Mucosa of gallbladder (tissue), 1 donor: ENCODE results near the gene BUD13. TPM values are rescaled to one million over a fixed set of nuclear protein-coding genes. Genes with fewer than 3 reads are reported as not detected.

Experiments used
- DNase-seq: peaks from one replicate; pipeline ENCODE4 v3.0.0-alpha.2; 2020; ENCODE audit warnings: low spot score
- total RNA-seq: library from RNA; stranded (reverse); gene quantifications from one replicate; pipeline ENCODE4 v1.2.1, GENCODE V29; 2021
- donor health status: DM: no; HTN: no; CAD: no.

Gene BUD13
- total RNA-seq, 1 donor from 2014 or later: 14.0 TPM

GRCh38 chr11:116750070-116750718, 22.6 kb downstream of the BUD13 start:
- DNase-seq: no peak

GRCh38 chr11:116742104-116742503, 30.7 kb downstream of the BUD13 start:
- DNase-seq: no peak

GRCh38 chr11:116740741-116741140, 32.0 kb downstream of the BUD13 start:
- no peak for DNase-seq

GRCh38 chr11:116738975-116739374, 33.8 kb downstream of the BUD13 start:
- no peak for DNase-seq

GRCh38 chr11:116736763-116737162, 36.0 kb downstream of the BUD13 start:
- no peak for DNase-seq

GRCh38 chr11:116733969-116734508, 38.7 kb downstream of the BUD13 start:
- no peak for DNase-seq

GRCh38 chr11:116733043-116733755, 39.6 kb downstream of the BUD13 start:
- DNase-seq: no peak

- DNase-seq: peak; percentile 63
Measured at GRCh38 chr11:116732271-116733042, 40.3 kb downstream of the BUD13 start.

- no peak for DNase-seq
Measured at GRCh38 chr11:116731821-116732220, 41.0 kb downstream of the BUD13 start.

GRCh38 chr11:116731097-116731761, 41.6 kb downstream of the BUD13 start:
- DNase-seq: no peak

- no peak for DNase-seq
Measured at GRCh38 chr11:116730601-116731000, 42.2 kb downstream of the BUD13 start.

GRCh38 chr11:116730241-116730561, 42.6 kb downstream of the BUD13 start:
- no peak for DNase-seq

- DNase-seq: no peak
Measured at GRCh38 chr11:116729501-116730240, 43.1 kb downstream of the BUD13 start.

GRCh38 chr11:116727990-116728389, 44.8 kb downstream of the BUD13 start:
- no peak for DNase-seq

GRCh38 chr11:116725434-116726221, 47.2 kb downstream of the BUD13 start:
- DNase-seq: no peak

- DNase-seq: no peak
Measured at GRCh38 chr11:116724813-116725212, 48.0 kb downstream of the BUD13 start.

- no peak for DNase-seq
Measured at GRCh38 chr11:116723511-116723910, 49.3 kb downstream of the BUD13 start.

- DNase-seq: no peak
Measured at GRCh38 chr11:116721988-116722387, 50.8 kb downstream of the BUD13 start.

GRCh38 chr11:116720895-116721294, 51.9 kb downstream of the BUD13 start:
- no peak for DNase-seq

- DNase-seq: no peak
Measured at GRCh38 chr11:116718955-116719501, 53.8 kb downstream of the BUD13 start.
